ENCODE data around the gene TRIM7. TPM values are rescaled to one million over a fixed set of nuclear protein-coding genes. Genes with fewer than 3 reads are reported as not detected.

TRIM7 gene
- total and polyA plus RNA-seq, 2 experiments from 2014 or later = 0.53 to 0.56 TPM

DNA sequence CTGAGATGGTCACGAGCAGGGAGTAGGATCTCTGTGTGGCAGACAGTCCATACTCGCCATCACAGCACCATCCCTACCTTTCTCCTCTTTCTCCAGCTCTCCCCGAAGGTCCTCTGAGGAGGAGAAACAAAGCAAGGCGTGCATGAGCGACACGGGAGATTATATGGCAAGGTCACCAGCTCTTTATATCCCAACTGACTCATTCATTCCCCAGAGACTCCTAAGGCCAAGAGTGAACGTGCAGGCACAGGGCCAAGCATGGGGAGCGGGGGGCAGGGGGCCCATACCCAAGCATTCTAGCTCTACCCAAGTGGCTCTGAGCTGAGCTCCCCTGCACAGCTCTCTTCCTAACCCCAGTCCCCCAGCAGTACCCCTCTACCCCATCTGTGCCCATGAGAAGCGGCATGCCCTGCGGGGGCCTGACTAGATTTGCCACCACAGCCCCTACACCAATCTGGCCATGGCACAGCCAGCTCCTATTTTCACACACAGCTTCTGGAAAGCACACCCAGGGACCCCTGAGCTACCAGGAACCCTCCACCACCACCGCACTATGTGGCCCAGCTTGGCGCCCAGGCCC lies 6.8 kb downstream of the TRIM7 start:
- peak overlapping the region; percentile 65; the same call in 1 of the 2 replicates for H3K4me2 ChIP-seq

More for the DNA sequence above, 6.8 kb downstream of the TRIM7 start:
- no peak for ATAC-seq
- Histone ChIP-seq H3K79me2 (replicated peaks; ENCODE audit: insufficient read depth) (no peaks in the 10 kb centered on the region), H3K27ac (ENCODE audit: low read depth) (no peak overlapping the region), H3K27me3 (ENCODE audit: insufficient read depth) (peaks cover 83% of the 10 kb centered on the region), H2AFZ (no peak overlapping the region), H3K36me3 (ENCODE audit: insufficient read depth) (no peaks in the 10 kb centered on the region), H3K4me3 (peak overlapping the region; percentile 27; the same call in 1 of the 2 replicates), H3K4me1 (ENCODE audit: insufficient read depth) (peaks cover 37% of the 10 kb centered on the region), H3K9me2 (ENCODE audit: insufficient read depth) (no peaks in the 10 kb centered on the region), H4K20me1 (replicated peaks; ENCODE audit: insufficient read depth) (no peaks in the 10 kb centered on the region; the same call in 1 of the 2 replicates), H3F3A (replicated peaks; ENCODE audit: low read depth) (peaks cover 10% of the 10 kb centered on the region)
- Mint-ChIP-seq H3K4me3 (peak overlapping the region; percentile 22; the same call in 1 of the 3 replicates), H3K27me3 (ENCODE audit: insufficient read depth, low read depth, poor library complexity) (peaks cover 51% of the 10 kb centered on the region), H3K4me1 (peaks cover 41% of the 10 kb centered on the region), H3K36me3 (ENCODE audit: low read depth) (no peaks in the 10 kb centered on the region), H3K27ac (no peak overlapping the region), H3K9me3 (no peaks in the 10 kb centered on the region; the same call in 2 of the 3 replicates)
- no peak for DNase-seq (ENCODE audit: low spot score)
- TF ChIP-seq EZH2 (IDR thresholded peaks at IDR 0.05; ENCODE audit: low read depth, unreplicated experiment) = no peak
- TF ChIP-seq POLR2AphosphoS5 (IDR thresholded peaks at IDR 0.05; ENCODE audit: low read depth) = no peak
- no peak for TF ChIP-seq ZNF114 (CRISPR knock-in tag; IDR thresholded peaks at IDR 0.05)
- no peak for TF ChIP-seq ZNF331 (CRISPR knock-in tag; IDR thresholded peaks at IDR 0.05; ENCODE audit: low read depth)
- TF ChIP-seq EZH2phosphoT487 (IDR thresholded peaks at IDR 0.05; ENCODE audit: unreplicated experiment) = no peak
- TF ChIP-seq, protein P1, sequence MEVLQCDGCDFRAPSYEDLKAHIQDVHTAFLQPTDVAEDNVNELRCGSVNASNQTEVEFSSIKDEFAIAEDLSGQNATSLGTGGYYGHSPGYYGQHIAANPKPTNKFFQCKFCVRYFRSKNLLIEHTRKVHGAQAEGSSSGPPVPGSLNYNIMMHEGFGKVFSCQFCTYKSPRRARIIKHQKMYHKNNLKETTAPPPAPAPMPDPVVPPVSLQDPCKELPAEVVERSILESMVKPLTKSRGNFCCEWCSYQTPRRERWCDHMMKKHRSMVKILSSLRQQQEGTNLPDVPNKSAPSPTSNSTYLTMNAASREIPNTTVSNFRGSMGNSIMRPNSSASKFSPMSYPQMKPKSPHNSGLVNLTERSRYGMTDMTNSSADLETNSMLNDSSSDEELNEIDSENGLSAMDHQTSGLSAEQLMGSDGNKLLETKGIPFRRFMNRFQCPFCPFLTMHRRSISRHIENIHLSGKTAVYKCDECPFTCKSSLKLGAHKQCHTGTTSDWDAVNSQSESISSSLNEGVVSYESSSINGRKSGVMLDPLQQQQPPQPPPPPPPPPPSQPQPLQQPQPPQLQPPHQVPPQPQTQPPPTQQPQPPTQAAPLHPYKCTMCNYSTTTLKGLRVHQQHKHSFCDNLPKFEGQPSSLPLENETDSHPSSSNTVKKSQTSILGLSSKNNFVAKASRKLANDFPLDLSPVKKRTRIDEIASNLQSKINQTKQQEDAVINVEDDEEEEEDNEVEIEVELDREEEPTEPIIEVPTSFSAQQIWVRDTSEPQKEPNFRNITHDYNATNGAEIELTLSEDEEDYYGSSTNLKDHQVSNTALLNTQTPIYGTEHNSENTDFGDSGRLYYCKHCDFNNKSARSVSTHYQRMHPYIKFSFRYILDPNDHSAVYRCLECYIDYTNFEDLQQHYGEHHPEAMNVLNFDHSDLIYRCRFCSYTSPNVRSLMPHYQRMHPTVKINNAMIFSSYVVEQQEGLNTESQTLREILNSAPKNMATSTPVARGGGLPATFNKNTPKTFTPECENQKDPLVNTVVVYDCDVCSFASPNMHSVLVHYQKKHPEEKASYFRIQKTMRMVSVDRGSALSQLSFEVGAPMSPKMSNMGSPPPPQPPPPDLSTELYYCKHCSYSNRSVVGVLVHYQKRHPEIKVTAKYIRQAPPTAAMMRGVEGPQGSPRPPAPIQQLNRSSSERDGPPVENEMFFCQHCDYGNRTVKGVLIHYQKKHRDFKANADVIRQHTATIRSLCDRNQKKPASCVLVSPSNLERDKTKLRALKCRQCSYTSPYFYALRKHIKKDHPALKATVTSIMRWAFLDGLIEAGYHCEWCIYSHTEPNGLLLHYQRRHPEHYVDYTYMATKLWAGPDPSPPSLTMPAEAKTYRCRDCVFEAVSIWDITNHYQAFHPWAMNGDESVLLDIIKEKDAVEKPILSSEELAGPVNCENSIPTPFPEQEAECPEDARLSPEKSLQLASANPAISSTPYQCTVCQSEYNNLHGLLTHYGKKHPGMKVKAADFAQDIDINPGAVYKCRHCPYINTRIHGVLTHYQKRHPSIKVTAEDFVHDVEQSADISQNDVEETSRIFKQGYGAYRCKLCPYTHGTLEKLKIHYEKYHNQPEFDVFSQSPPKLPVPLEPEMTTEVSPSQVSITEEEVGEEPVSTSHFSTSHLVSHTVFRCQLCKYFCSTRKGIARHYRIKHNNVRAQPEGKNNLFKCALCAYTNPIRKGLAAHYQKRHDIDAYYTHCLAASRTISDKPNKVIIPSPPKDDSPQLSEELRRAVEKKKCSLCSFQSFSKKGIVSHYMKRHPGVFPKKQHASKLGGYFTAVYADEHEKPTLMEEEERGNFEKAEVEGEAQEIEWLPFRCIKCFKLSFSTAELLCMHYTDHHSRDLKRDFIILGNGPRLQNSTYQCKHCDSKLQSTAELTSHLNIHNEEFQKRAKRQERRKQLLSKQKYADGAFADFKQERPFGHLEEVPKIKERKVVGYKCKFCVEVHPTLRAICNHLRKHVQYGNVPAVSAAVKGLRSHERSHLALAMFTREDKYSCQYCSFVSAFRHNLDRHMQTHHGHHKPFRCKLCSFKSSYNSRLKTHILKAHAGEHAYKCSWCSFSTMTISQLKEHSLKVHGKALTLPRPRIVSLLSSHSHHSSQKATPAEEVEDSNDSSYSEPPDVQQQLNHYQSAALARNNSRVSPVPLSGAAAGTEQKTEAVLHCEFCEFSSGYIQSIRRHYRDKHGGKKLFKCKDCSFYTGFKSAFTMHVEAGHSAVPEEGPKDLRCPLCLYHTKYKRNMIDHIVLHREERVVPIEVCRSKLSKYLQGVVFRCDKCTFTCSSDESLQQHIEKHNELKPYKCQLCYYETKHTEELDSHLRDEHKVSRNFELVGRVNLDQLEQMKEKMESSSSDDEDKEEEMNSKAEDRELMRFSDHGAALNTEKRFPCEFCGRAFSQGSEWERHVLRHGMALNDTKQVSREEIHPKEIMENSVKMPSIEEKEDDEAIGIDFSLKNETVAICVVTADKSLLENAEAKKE (CRISPR knock-in tag; IDR thresholded peaks at IDR 0.05) = no peak
- no peak for TF ChIP-seq CREB1 (CRISPR knock-in tag; IDR thresholded peaks at IDR 0.05; ENCODE audit: low read depth)
- TF ChIP-seq, protein P2, sequence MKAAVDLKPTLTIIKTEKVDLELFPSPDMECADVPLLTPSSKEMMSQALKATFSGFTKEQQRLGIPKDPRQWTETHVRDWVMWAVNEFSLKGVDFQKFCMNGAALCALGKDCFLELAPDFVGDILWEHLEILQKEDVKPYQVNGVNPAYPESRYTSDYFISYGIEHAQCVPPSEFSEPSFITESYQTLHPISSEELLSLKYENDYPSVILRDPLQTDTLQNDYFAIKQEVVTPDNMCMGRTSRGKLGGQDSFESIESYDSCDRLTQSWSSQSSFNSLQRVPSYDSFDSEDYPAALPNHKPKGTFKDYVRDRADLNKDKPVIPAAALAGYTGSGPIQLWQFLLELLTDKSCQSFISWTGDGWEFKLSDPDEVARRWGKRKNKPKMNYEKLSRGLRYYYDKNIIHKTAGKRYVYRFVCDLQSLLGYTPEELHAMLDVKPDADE (IDR thresholded peaks at IDR 0.05) = no peak
